ENCODE measurements around the gene CHFR. TPM values are rescaled to one million over a fixed set of nuclear protein-coding genes. Genes with fewer than 3 reads are reported as not detected.
A peak's percentile ranks its signal among the peaks of the same experiment; 100 is the strongest.

CHFR gene
- total RNA-seq, 1 experiment from 2014 or later: 74.0 TPM

DNA sequence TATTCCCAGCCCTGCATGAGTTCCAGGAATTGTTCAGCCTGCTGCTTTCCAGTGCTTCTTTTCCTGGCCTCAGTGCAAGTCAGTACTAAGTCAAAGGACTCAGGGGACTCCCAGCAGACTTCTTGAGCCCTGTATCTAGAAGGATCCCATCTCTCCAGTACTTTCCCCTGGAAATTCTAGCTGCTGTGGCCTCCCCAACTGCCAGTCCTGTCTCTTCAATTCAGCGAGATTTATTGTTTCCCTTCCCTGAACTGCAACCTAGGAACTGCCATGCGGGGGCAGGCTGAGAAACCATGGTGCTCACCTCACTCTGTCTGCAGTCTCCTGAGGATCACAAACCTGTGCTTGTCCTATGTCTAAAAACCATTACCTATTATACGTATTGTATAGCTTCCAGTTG is 37.0 kb upstream of the CHFR start:
- no TSS peak for BruUV-seq (replicated peaks)
- ChIA-PET CTCF (no interaction called here), POLR2A (no interaction called here)
- H3K27ac ChIP-seq (ENCODE audit: low read length): no peak overlapping the region
- H3K36me3 ChIP-seq (ENCODE audit: control insufficient read depth, insufficient read depth, low read length): no peaks in the 10 kb centered on the region
- DNase-seq (ENCODE audit: low read depth, low spot score) (no peak), ATAC-seq (no peak)
- intact Hi-C loops (cut with micrococcal nuclease; ENCODE audit: unreplicated experiment) (no loop called here), in situ Hi-C loops (cut with HindIII; ENCODE audit: low pct_unique_long_range_greater_than_20kb, low sequenced_read_pairs) (no loop called here)
- H3K27me3 ChIP-seq (ENCODE audit: control insufficient read depth, insufficient read depth, low read length): no peaks in the 10 kb centered on the region
- no peaks in the 10 kb centered on the region for H3K4me1 ChIP-seq (ENCODE audit: control insufficient read depth, insufficient read depth, low read length)
- TF ChIP-seq POLR2AphosphoS5 (IDR thresholded peaks at IDR 0.05; ENCODE audit: low read depth, low read length): no peak
- no peak for TF ChIP-seq TCF7L2 (IDR thresholded peaks at IDR 0.05; ENCODE audit: low read depth, low read length)
- TF ChIP-seq, protein P1, sequence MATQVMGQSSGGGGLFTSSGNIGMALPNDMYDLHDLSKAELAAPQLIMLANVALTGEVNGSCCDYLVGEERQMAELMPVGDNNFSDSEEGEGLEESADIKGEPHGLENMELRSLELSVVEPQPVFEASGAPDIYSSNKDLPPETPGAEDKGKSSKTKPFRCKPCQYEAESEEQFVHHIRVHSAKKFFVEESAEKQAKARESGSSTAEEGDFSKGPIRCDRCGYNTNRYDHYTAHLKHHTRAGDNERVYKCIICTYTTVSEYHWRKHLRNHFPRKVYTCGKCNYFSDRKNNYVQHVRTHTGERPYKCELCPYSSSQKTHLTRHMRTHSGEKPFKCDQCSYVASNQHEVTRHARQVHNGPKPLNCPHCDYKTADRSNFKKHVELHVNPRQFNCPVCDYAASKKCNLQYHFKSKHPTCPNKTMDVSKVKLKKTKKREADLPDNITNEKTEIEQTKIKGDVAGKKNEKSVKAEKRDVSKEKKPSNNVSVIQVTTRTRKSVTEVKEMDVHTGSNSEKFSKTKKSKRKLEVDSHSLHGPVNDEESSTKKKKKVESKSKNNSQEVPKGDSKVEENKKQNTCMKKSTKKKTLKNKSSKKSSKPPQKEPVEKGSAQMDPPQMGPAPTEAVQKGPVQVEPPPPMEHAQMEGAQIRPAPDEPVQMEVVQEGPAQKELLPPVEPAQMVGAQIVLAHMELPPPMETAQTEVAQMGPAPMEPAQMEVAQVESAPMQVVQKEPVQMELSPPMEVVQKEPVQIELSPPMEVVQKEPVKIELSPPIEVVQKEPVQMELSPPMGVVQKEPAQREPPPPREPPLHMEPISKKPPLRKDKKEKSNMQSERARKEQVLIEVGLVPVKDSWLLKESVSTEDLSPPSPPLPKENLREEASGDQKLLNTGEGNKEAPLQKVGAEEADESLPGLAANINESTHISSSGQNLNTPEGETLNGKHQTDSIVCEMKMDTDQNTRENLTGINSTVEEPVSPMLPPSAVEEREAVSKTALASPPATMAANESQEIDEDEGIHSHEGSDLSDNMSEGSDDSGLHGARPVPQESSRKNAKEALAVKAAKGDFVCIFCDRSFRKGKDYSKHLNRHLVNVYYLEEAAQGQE (IDR thresholded peaks at IDR 0.05; ENCODE audit: insufficient read depth in 1 of 2, low read depth in 2 of 2, low read length in 1 of 2): no peak
- TF ChIP-seq SIN3A (IDR thresholded peaks at IDR 0.05; ENCODE audit: borderline replicate concordance, insufficient read depth, low read depth, low read length): no peak
- TF ChIP-seq, protein P2, sequence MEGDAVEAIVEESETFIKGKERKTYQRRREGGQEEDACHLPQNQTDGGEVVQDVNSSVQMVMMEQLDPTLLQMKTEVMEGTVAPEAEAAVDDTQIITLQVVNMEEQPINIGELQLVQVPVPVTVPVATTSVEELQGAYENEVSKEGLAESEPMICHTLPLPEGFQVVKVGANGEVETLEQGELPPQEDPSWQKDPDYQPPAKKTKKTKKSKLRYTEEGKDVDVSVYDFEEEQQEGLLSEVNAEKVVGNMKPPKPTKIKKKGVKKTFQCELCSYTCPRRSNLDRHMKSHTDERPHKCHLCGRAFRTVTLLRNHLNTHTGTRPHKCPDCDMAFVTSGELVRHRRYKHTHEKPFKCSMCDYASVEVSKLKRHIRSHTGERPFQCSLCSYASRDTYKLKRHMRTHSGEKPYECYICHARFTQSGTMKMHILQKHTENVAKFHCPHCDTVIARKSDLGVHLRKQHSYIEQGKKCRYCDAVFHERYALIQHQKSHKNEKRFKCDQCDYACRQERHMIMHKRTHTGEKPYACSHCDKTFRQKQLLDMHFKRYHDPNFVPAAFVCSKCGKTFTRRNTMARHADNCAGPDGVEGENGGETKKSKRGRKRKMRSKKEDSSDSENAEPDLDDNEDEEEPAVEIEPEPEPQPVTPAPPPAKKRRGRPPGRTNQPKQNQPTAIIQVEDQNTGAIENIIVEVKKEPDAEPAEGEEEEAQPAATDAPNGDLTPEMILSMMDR (IDR thresholded peaks at IDR 0.05): no peak
- peaks cover 80% of the 10 kb centered on the region for H3K9me3 ChIP-seq (ENCODE audit: control insufficient read depth, insufficient read depth, low read depth, low read length)
- no peak overlapping the region for H3K4me3 ChIP-seq (ENCODE audit: low read depth in 2 of 2, low read length in 2 of 2)

DNA sequence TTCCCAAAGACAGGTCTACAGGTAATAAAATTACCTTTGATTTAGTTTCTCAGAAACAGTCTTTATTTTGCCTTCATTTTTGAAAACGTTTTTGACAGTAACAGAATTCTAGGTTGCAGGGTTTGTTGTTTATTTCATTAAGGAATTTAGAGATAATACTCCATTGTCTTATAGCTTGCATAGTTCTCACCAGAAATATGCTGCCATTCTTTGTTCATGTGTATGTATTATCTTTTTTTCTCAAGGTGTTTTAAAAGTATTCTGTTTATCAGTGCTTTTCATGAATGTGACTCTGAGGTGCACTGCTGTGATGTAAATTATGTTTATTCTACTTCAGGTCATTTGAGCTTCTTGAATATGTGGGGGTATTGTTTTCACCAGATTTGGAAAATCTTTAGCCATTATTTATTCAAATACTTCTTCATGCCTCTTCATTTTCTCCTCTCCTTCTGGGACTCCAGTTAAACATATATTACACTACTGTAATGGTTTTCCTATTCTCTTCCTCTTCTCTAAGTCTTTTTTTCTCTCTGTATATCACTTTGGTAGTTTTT is 36.0 kb upstream of the CHFR start:
- CTCF ChIA-PET: no interaction called here

More for the DNA sequence above, 36.0 kb upstream of the CHFR start:
- H3K4me3 ChIP-seq (ENCODE audit: low read depth in 2 of 2, low read length in 2 of 2): no peak overlapping the region
- BruUV-seq (replicated peaks): TSS peak; percentile 51
- H3K27me3 ChIP-seq (ENCODE audit: control insufficient read depth, insufficient read depth, low read length): no peaks in the 10 kb centered on the region
- TF ChIP-seq SIN3A (IDR thresholded peaks at IDR 0.05; ENCODE audit: borderline replicate concordance, insufficient read depth, low read depth, low read length): no peak
- TF ChIP-seq POLR2AphosphoS5 (IDR thresholded peaks at IDR 0.05; ENCODE audit: low read depth, low read length): no peak
- TF ChIP-seq, protein P2 (IDR thresholded peaks at IDR 0.05): no peak
- no peak for TF ChIP-seq TCF7L2 (IDR thresholded peaks at IDR 0.05; ENCODE audit: low read depth, low read length)
- TF ChIP-seq, protein P1 (IDR thresholded peaks at IDR 0.05; ENCODE audit: insufficient read depth in 1 of 2, low read depth in 2 of 2, low read length in 1 of 2): no peak
- DNase-seq (ENCODE audit: low read depth, low spot score): no peak
- peaks cover 76% of the 10 kb centered on the region for H3K9me3 ChIP-seq (ENCODE audit: control insufficient read depth, insufficient read depth, low read depth, low read length)
- H3K4me1 ChIP-seq (ENCODE audit: control insufficient read depth, insufficient read depth, low read length): no peaks in the 10 kb centered on the region
- intact Hi-C loops (cut with micrococcal nuclease; ENCODE audit: unreplicated experiment) (no loop called here), in situ Hi-C loops (cut with HindIII; ENCODE audit: low pct_unique_long_range_greater_than_20kb, low sequenced_read_pairs) (no loop called here)
- no peak for ATAC-seq
- no peaks in the 10 kb centered on the region for H3K36me3 ChIP-seq (ENCODE audit: control insufficient read depth, insufficient read depth, low read length)
- no peak overlapping the region for H3K27ac ChIP-seq (ENCODE audit: low read length)
- POLR2A ChIA-PET: no interaction called here

All from Panc1 (cell line).